GM12892 (cell line): ENCODE measurements around the gene TPO.

ENCODE experiments used
- POLR2A ChIP-seq: IDR thresholded peaks from 2 replicates; pipeline ENCODE4 v1.6.1; 2011; ENCODE audit warnings: low read depth, low read length, control low read depth
- POLR2AphosphoS5 ChIP-seq: IDR thresholded peaks from 2 replicates; pipeline ENCODE4 v1.6.1; 2011; ENCODE audit warnings: low read depth, low read length, control low read depth
- TAF1 ChIP-seq: IDR thresholded peaks from 2 replicates; pipeline ENCODE4 v1.6.1; 2011; ENCODE audit warnings: low read depth, mild to moderate bottlenecking, control low read depth, low read length, borderline replicate concordance

GRCh38 chr2:1420746-1421480, 7.7 kb downstream of the TPO start:
- no peak for TF ChIP-seq POLR2AphosphoS5
- TF ChIP-seq POLR2A, result no peak
- no peak for TF ChIP-seq TAF1
